A549 treated with AZD2906 at 1 μM for 4 hours (cell line): ENCODE data around the gene PTPN3. TPM values are rescaled to one million over a fixed set of nuclear protein-coding genes. Genes with fewer than 3 reads are reported as not detected.

Experiments
- total RNA-seq: library from RNA; stranded (reverse); fragments of 200-300 nt; extraction: Qiagen RNA extraction; gene quantifications from 5 replicates; pipeline ENCODE4 v1.2.3, GENCODE V29; 2022

The PTPN3 gene
- 16.2 to 19.9 TPM (median 18.5 TPM) in 5 replicates for total RNA-seq

GRCh38 chr9:109498195-109499092, at the start of gene PTPN3:
PTPN3 (minus strand) TSS chr9:109498307; CDS start chr9:109463434, 34,873 bp downstream.

Other genes starting within 250 kb of the PTPN3 start
- gene EPB41L4B, start 177.2 kb downstream of the PTPN3 start, total RNA-seq = 26.1 to 29.4 TPM (median 26.8 TPM) in 5 replicates